DOHH2 (cell line): ENCODE data around the gene DEFB119.
"Not testable (repeated sequence)": the region's sequence is repeated elsewhere in the genome, so short reads cannot be mapped to it uniquely, and the experiment has no call there.

Experiments
- EZH2phosphoT487 ChIP-seq: fragments of 200-600 bp; sonication (generic); IDR thresholded peaks from 2 replicates; pipeline ENCODE4 v1.6.1; 2017; ENCODE audit warnings: borderline replicate concordance, mild to moderate bottlenecking, antibody characterized with exemption, low read length, moderate library complexity, mixed read lengths
- TF ChIP-seq, protein P1 (sequence below): fragments of 200-600 bp; sonication (generic); IDR thresholded peaks from one replicate; pipeline ENCODE4 v1.5.1; 2014; ENCODE audit warnings: antibody characterized with exemption, mild to moderate bottlenecking, low read depth, low read length; ENCODE audit not compliant: poor library complexity, severe bottlenecking

DNA sequence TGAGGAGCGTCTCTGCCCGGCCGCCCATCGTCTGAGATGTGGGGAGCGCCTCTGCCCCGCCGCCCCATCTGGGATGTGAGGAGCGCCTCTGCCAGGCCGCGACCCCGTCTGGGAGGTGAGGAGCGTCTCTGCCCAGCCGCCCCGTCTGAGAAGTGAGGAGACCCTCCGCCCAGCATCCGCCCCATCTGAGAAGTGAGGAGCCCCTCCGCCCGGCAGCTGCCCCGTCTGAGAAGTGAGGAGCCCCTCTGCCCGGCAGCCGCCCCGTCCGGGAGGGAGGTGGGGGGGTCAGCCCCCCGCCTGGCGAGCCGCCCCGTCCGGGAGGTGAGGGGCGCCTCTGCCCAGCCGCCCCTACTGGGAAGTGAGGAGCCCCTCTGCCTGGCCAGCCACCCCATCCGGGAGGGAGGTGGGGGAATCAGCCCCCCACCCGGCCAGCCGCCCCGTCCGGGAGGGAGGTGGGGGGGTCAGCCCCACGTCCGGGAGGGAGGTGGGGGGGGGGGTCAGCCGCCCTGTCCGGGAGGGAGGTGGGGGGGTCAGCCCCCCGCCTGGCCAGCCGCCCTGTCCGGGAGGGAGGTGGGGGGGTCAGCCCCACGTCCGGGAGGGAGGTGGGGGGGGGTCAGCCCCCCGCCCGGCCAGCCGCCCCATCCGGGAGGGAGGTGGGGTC, 36.6 kb upstream of the DEFB119 start:
- TF ChIP-seq, protein P1, sequence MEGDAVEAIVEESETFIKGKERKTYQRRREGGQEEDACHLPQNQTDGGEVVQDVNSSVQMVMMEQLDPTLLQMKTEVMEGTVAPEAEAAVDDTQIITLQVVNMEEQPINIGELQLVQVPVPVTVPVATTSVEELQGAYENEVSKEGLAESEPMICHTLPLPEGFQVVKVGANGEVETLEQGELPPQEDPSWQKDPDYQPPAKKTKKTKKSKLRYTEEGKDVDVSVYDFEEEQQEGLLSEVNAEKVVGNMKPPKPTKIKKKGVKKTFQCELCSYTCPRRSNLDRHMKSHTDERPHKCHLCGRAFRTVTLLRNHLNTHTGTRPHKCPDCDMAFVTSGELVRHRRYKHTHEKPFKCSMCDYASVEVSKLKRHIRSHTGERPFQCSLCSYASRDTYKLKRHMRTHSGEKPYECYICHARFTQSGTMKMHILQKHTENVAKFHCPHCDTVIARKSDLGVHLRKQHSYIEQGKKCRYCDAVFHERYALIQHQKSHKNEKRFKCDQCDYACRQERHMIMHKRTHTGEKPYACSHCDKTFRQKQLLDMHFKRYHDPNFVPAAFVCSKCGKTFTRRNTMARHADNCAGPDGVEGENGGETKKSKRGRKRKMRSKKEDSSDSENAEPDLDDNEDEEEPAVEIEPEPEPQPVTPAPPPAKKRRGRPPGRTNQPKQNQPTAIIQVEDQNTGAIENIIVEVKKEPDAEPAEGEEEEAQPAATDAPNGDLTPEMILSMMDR = not testable (repeated sequence)
- not testable (repeated sequence) for TF ChIP-seq EZH2phosphoT487
